ENCODE data around the gene ACSL6.
"Not testable (repeated sequence)": the region's sequence is repeated elsewhere in the genome, so short reads cannot be mapped to it uniquely, and the experiment has no call there.

The ACSL6 gene

DNA sequence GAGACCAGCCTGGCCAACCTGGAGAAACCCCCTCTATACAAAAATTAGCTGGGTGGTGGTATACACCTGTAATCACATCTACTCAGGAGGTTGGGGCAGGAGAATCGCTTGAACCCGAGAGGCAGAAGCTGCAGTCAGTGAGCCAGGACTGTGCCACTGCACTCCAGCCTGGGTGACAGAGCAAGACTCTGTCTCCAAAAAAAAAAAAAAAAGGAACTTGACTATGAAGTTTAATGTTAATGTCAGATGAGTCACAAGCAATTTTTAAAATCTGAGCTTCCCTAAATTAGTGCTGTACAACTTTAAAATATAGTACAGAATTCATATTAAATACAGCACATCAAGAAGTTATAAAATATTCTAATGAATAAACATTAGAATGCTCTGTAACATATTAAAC, 67.5 kb downstream of the ACSL6 start:
- no peaks in the 10 kb centered on the region for H3K9me3 ChIP-seq (ENCODE audit: control insufficient read depth, low read length)
- no peaks in the 10 kb centered on the region for H3K36me3 ChIP-seq (ENCODE audit: control insufficient read depth, insufficient read depth, low read length, severe bottlenecking)
- H3K9ac ChIP-seq (ENCODE audit: low read length) = no peak overlapping the region
- no peak for DNase-seq (ENCODE audit: low read depth)
- H3K27me3 ChIP-seq (replicated peaks; ENCODE audit: control insufficient read depth, insufficient read depth, low read length) = no peaks in the 10 kb centered on the region
- no peaks in the 10 kb centered on the region for H3K4me1 ChIP-seq (ENCODE audit: control insufficient read depth, insufficient read depth, low read length)
- H3K4me3 ChIP-seq (ENCODE audit: low read length) = no peak overlapping the region

DNA sequence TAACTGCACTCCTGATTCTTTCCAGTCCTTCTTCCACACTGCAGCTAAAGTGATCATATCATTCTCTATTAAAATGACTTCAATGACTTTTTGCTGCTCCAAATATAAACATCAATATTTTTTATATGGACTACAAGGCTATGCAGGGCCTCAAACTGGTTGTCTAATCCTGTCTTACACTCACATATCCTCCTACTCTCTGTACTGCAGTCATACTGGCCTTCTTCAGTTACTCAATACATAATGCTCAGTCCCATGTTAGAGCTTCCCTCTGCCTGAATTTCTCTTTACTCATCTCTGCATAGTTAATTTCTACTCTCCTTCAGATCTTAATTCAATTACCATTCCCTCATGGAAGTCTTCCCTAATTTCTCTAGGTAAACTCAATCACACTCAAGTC, 69.4 kb downstream of the ACSL6 start:
- no peaks in the 10 kb centered on the region for H3K4me1 ChIP-seq (ENCODE audit: control insufficient read depth, insufficient read depth, low read length)
- H3K36me3 ChIP-seq (ENCODE audit: control insufficient read depth, insufficient read depth, low read length, severe bottlenecking) = no peaks in the 10 kb centered on the region
- no peak overlapping the region for H3K9ac ChIP-seq (ENCODE audit: low read length)
- DNase-seq (ENCODE audit: low read depth) = no peak
- no peak overlapping the region for H3K4me3 ChIP-seq (ENCODE audit: low read length)
- no peaks in the 10 kb centered on the region for H3K9me3 ChIP-seq (ENCODE audit: control insufficient read depth, low read length)
- no peaks in the 10 kb centered on the region for H3K27me3 ChIP-seq (replicated peaks; ENCODE audit: control insufficient read depth, insufficient read depth, low read length)

DNA sequence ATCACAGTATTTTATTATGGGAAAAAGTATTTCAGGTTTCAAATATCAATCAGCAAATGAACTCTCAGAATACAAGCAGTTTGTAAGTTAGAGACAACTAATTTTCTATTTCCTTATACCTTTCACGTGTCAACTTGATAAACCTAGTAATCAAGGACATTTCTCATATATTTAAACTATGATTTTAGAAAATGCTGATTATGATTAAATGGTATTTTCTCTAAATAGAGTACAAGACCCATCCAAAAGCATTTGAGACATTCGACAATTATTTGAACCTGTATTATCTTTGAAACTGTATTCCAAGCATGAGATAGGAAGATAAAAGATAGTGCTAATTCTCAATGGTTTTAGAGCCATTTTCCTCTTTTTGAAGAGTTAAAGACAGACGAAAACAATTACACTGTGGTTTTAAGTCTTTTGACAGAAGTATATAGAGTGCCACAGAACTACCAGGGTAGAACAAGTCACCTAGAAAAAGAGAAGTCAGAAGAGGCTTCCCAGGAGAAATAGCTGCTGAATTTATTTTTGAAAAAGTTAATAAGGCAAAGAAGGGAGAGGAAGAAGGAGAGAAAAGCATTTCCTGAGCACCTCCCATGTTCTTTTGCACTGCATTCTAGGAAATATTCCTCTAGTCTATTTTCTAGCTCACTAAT, 71.6 kb downstream of the ACSL6 start:
- Histone ChIP-seq H3K4me3 (ENCODE audit: low read length) (no peak overlapping the region), H3K27me3 (replicated peaks; ENCODE audit: control insufficient read depth, insufficient read depth, low read length) (no peaks in the 10 kb centered on the region), H3K36me3 (ENCODE audit: control insufficient read depth, insufficient read depth, low read length, severe bottlenecking) (no peaks in the 10 kb centered on the region), H3K4me1 (ENCODE audit: control insufficient read depth, insufficient read depth, low read length) (no peaks in the 10 kb centered on the region), H3K9me3 (ENCODE audit: control insufficient read depth, low read length) (no peaks in the 10 kb centered on the region), H3K9ac (ENCODE audit: low read length) (no peak overlapping the region)
- DNase-seq (ENCODE audit: low read depth) = no peak

DNA sequence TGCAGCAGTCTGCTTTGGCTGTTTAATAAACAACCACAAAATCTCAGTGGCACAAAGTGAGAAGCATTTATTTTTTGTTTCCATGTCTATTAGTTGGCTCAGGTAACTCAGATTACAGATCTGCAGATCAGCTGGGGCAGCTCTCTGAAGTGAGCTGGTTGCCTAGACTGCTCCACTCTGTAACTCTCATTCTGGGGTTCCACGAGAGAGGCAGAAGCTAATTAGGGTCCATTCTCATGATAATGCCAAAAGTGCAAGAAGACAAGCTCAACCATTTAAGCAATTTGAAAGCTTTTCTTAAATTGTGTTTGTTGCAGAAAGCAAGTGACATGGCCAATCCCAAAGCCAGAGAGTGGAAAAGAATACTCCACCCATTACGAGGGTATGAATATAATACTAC, 79.2 kb downstream of the ACSL6 start:
- no peak overlapping the region for H3K9ac ChIP-seq (ENCODE audit: low read length)
- H3K27me3 ChIP-seq (replicated peaks; ENCODE audit: control insufficient read depth, insufficient read depth, low read length) = no peaks in the 10 kb centered on the region
- no peaks in the 10 kb centered on the region for H3K36me3 ChIP-seq (ENCODE audit: control insufficient read depth, insufficient read depth, low read length, severe bottlenecking)
- no peak for DNase-seq (ENCODE audit: low read depth)
- no peaks in the 10 kb centered on the region for H3K4me1 ChIP-seq (ENCODE audit: control insufficient read depth, insufficient read depth, low read length)
- H3K9me3 ChIP-seq (ENCODE audit: control insufficient read depth, low read length) = peaks cover 34% of the 10 kb centered on the region
- no peak overlapping the region for H3K4me3 ChIP-seq (ENCODE audit: low read length)

DNA sequence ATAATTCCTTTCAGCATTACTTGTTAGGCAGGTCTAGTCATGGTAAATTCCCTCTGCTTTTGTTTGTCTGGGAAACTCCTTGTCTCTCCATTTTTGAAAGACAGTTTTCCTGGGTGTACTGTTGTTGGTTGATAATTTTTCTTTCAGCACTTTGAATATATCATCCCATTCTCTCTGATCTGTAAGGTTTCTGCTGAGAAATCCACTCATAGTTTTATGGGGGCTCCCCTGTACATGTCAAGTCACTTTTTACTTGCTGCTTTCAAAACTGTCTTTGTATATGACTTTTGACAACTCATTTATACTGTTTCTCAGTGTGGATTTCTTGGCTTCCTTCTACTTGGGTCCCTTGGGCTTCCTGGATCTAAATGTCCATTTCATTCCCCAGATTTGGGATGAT, 82.5 kb downstream of the ACSL6 start:
- no peak overlapping the region for H3K9ac ChIP-seq (ENCODE audit: low read length)
- H3K36me3 ChIP-seq (ENCODE audit: control insufficient read depth, insufficient read depth, low read length, severe bottlenecking) = no peaks in the 10 kb centered on the region
- H3K4me3 ChIP-seq (ENCODE audit: low read length) = no peak overlapping the region
- no peaks in the 10 kb centered on the region for H3K4me1 ChIP-seq (ENCODE audit: control insufficient read depth, insufficient read depth, low read length)
- peaks cover 54% of the 10 kb centered on the region for H3K9me3 ChIP-seq (ENCODE audit: control insufficient read depth, low read length)
- DNase-seq (ENCODE audit: low read depth) = no peak
- no peaks in the 10 kb centered on the region for H3K27me3 ChIP-seq (replicated peaks; ENCODE audit: control insufficient read depth, insufficient read depth, low read length)

DNA sequence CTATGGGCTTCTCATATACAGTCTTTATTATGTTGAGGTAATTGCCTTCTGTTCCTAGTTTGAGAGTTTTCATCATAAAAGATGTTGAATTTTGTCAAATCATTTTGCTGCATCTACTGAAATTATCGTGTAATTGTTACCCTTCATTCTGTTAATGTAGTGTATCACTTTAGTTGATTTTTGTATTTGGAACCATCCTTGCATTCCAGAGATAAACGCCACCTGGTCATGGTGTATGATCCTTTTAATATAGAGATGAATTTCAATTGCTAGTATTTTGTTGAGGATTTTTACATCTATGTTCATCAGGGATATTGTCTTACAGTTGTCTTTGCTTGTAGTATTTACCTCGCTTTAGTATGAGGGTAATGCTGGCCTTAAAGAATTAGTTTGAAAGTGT, 85.3 kb downstream of the ACSL6 start:
- no peak for DNase-seq (ENCODE audit: low read depth)

DNA sequence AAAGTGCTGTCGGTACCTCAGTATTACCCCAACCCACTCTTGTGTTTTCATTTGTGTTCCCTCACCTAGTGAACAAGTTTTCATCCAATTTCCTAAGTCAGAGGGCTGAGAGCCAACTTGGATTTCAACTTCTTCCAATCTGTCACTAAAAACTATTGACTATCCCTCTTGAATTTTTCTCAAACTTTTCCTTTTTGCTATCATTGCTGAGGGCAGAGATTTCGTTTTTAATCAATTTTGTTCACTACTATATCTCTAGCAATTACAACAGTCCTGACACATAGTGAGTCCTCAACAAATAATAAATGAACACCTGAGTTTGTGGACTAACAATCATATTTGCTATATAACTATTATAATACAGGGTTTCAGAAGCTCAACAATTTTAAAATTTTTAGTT, 95.0 kb downstream of the ACSL6 start:
- Histone ChIP-seq H3K36me3 (ENCODE audit: control insufficient read depth, insufficient read depth, low read length, severe bottlenecking) (no peaks in the 10 kb centered on the region), H3K4me3 (ENCODE audit: low read length) (no peak overlapping the region), H3K9me3 (ENCODE audit: control insufficient read depth, low read length) (no peaks in the 10 kb centered on the region), H3K4me1 (ENCODE audit: control insufficient read depth, insufficient read depth, low read length) (no peaks in the 10 kb centered on the region), H3K9ac (ENCODE audit: low read length) (no peak overlapping the region), H3K27me3 (replicated peaks; ENCODE audit: control insufficient read depth, insufficient read depth, low read length) (no peaks in the 10 kb centered on the region)
- no peak for DNase-seq (ENCODE audit: low read depth)

More for the DNA sequence above, 85.3 kb downstream of the ACSL6 start:
- no peaks in the 10 kb centered on the region for H3K27me3 ChIP-seq (replicated peaks; ENCODE audit: control insufficient read depth, insufficient read depth, low read length)
- H3K4me1 ChIP-seq (ENCODE audit: control insufficient read depth, insufficient read depth, low read length) = no peaks in the 10 kb centered on the region
- no peak overlapping the region for H3K4me3 ChIP-seq (ENCODE audit: low read length)
- peaks cover 51% of the 10 kb centered on the region for H3K9me3 ChIP-seq (ENCODE audit: control insufficient read depth, low read length)
- H3K36me3 ChIP-seq (ENCODE audit: control insufficient read depth, insufficient read depth, low read length, severe bottlenecking) = no peaks in the 10 kb centered on the region
- H3K9ac ChIP-seq (ENCODE audit: low read length) = no peak overlapping the region

DNA sequence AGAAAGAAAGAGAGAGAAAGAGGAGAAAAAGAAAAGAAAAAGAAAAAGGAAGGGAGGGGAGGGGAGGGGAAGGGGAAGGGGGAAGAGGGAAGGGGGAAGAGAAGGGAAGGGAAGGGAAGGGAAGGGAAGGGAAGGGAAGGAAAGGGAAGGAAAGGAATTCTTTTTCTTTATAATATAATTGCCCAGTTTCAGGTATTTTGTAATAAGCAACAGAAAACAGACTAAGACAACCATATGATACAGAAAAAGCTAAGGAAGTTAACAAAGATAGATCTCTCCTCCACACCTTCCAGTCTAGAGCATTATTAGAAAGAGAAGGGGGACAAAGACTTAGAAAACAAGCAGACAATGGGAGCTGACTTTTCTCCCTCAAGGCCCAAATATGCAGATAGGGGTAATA, 97.0 kb downstream of the ACSL6 start:
- H3K4me1 ChIP-seq (ENCODE audit: control insufficient read depth, insufficient read depth, low read length) = no peaks in the 10 kb centered on the region
- H3K36me3 ChIP-seq (ENCODE audit: control insufficient read depth, insufficient read depth, low read length, severe bottlenecking) = no peaks in the 10 kb centered on the region
- no peaks in the 10 kb centered on the region for H3K27me3 ChIP-seq (replicated peaks; ENCODE audit: control insufficient read depth, insufficient read depth, low read length)
- no peaks in the 10 kb centered on the region for H3K9me3 ChIP-seq (ENCODE audit: control insufficient read depth, low read length)
- H3K9ac ChIP-seq (ENCODE audit: low read length) = no peak overlapping the region
- H3K4me3 ChIP-seq (ENCODE audit: low read length) = no peak overlapping the region
- DNase-seq (ENCODE audit: low read depth) = no peak

DNA sequence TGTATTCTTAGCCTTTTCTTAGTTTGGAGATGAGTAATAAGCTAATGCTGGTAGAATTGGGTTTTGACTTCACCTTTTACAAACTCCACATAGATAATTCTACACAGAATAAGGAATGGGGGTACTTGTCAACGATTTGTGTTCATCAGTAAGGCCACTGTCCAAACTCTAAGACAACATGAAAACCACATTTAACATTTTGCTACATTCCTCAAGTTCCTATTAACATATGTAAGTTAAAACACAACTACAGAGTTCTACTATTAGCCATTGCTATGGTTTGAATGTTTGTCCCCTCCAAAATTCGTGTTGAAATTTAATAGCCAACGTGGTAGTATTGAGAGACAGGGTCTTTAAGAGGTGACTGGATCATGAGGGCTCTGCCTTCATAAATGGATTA, 97.9 kb downstream of the ACSL6 start:
- no peaks in the 10 kb centered on the region for H3K36me3 ChIP-seq (ENCODE audit: control insufficient read depth, insufficient read depth, low read length, severe bottlenecking)
- DNase-seq (ENCODE audit: low read depth) = no peak

DNA sequence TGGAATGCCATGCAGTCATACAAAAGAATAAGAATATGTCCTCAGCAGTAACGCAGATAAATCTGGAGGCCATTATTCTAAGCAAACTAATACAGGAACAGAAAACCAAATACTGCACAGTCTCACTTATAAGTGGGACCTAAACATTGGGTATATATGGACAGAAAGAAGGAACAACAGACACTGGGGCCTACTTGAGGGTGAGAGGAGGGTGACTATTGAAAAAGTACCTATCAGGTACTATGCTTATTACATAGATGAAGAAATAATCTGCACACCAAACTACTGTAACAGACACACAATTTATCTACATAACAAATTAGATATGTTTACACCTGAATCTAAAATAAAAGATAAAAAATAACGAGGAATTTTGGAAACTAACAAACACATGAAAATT, 104.8 kb downstream of the ACSL6 start:
- H3K9me3 ChIP-seq (ENCODE audit: control insufficient read depth, low read length) = peaks cover 17% of the 10 kb centered on the region
- no peaks in the 10 kb centered on the region for H3K4me1 ChIP-seq (ENCODE audit: control insufficient read depth, insufficient read depth, low read length)
- no peak overlapping the region for H3K4me3 ChIP-seq (ENCODE audit: low read length)
- no peak for DNase-seq (ENCODE audit: low read depth)
- H3K9ac ChIP-seq (ENCODE audit: low read length) = no peak overlapping the region
- no peaks in the 10 kb centered on the region for H3K36me3 ChIP-seq (ENCODE audit: control insufficient read depth, insufficient read depth, low read length, severe bottlenecking)
- no peaks in the 10 kb centered on the region for H3K27me3 ChIP-seq (replicated peaks; ENCODE audit: control insufficient read depth, insufficient read depth, low read length)

More for the DNA sequence above, 97.9 kb downstream of the ACSL6 start:
- Histone ChIP-seq H3K4me1 (ENCODE audit: control insufficient read depth, insufficient read depth, low read length) (no peaks in the 10 kb centered on the region), H3K27me3 (replicated peaks; ENCODE audit: control insufficient read depth, insufficient read depth, low read length) (no peaks in the 10 kb centered on the region), H3K9me3 (ENCODE audit: control insufficient read depth, low read length) (no peaks in the 10 kb centered on the region), H3K4me3 (ENCODE audit: low read length) (no peak overlapping the region), H3K9ac (ENCODE audit: low read length) (no peak overlapping the region)

DNA sequence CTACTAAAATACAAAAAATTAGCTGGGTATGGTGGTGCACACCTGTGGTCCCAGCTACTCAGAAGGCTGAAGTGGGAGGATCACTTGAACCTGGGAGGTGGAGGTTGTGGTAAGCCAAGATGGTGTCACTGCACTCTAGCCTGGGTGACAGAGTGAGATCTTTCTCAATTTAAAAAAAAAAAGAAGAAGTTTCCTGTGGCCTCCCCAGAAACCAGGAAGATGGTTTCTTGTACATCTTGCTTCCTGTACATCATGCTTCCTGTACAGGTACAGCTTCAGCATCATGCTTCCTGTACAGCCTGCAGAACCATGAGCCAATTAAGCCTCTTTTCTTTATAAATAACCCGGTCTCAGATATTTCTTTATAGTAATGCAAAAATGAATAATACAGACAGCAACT, 109.2 kb downstream of the ACSL6 start:
- not testable (repeated sequence) for H3K36me3 ChIP-seq (ENCODE audit: control insufficient read depth, insufficient read depth, low read length, severe bottlenecking); H3K4me3 ChIP-seq (ENCODE audit: low read length); H3K27me3 ChIP-seq (replicated peaks; ENCODE audit: control insufficient read depth, insufficient read depth, low read length); DNase-seq (ENCODE audit: low read depth); H3K4me1 ChIP-seq (ENCODE audit: control insufficient read depth, insufficient read depth, low read length); H3K9ac ChIP-seq (ENCODE audit: low read length)
- peaks cover 14% of the 10 kb centered on the region for H3K9me3 ChIP-seq (ENCODE audit: control insufficient read depth, low read length)
